Activated CD4-positive, alpha-beta T cell treated with anti-CD3 and anti-CD28 coated beads for 36 hours (primary cell): ENCODE measurements around the gene MREG. TPM values are rescaled to one million over a fixed set of nuclear protein-coding genes. Genes with fewer than 3 reads are reported as not detected.
"Not testable (repeated sequence)": the region's sequence is repeated elsewhere in the genome, so short reads cannot be mapped to it uniquely, and the experiment has no call there.

ENCODE experiments used
- ATAC-seq: fragments of 200-7000 bp; cut with Tn5 transposase; one replicate; pipeline ENCODE4 v1.10.0; 2021; ENCODE audit warnings: mild to moderate bottlenecking, moderate library complexity
- CTCF ChIA-PET: fragments of 350-600 bp; sonication (Branson Sonifier 250); formaldehyde crosslinking; loops from one replicate; lab custom pipeline; 2021; ENCODE audit warnings: antibody characterized with exemption; lab: Charles Lee
- POLR2A ChIA-PET: fragments of 350-600 bp; sonication (Branson Sonifier 250); formaldehyde crosslinking; loops from one replicate; lab custom pipeline; 2021; ENCODE audit warnings: antibody characterized with exemption, inconsistent platforms; lab: Charles Lee
- DNase-seq: peaks from one replicate; pipeline ENCODE4 v3.0.0-alpha.2; 2020
- H3K27ac Mint-ChIP-seq: one replicate; pipeline ENCODE4 v1.8.0; 2021; ENCODE audit warnings: mixed read lengths
- H3K27me3 Mint-ChIP-seq: one replicate; pipeline ENCODE4 v1.8.0; 2021; ENCODE audit warnings: mixed read lengths
- H3K36me3 Mint-ChIP-seq: one replicate; pipeline ENCODE4 v1.8.0; 2021; ENCODE audit warnings: low read depth, mixed read lengths
- H3K4me1 Mint-ChIP-seq: one replicate; pipeline ENCODE4 v1.8.0; 2021; ENCODE audit warnings: mixed read lengths
- H3K4me3 Mint-ChIP-seq: one replicate; pipeline ENCODE4 v1.8.0; 2021; ENCODE audit warnings: mild to moderate bottlenecking, moderate library complexity, mixed read lengths
- H3K9me3 Mint-ChIP-seq: one replicate; pipeline ENCODE4 v1.8.0; 2021; ENCODE audit warnings: low read depth, mixed read lengths
- intact Hi-C, 2 experiments: fragments of 100-400 bp; cut with DNase I in 1 of 2; cut with micrococcal nuclease in 1 of 2; formaldehyde crosslinking; loops; one replicate each; pipeline versions ENCODE4 v1.14.2 to v1.15.1; 2022 to 2024; cut with DNase I, micrococcal nuclease
- total RNA-seq, 2 experiments: library from RNA; stranded (reverse); gene quantifications; one replicate each; pipeline ENCODE4 v1.2.3, GENCODE V29; 2021

MREG gene
- total RNA-seq, 2 experiments from 2014 or later = 9.1 to 9.8 TPM

- DNase-seq = no peak
- Mint-ChIP-seq H3K36me3 (peaks cover 13% of the 10 kb centered on the region), H3K9me3 (no peaks in the 10 kb centered on the region), H3K27ac (no peak overlapping the region), H3K27me3 (no peaks in the 10 kb centered on the region), H3K4me3 (no peak overlapping the region), H3K4me1 (no peaks in the 10 kb centered on the region)
- ChIA-PET CTCF (no interaction called here), POLR2A (no interaction called here)
- intact Hi-C loops = no loop called here
- ATAC-seq = no peak
Measured at GRCh38 chr2:215958257-215958656, 55.1 kb downstream of the MREG start.

GRCh38 chr2:215957354-215958122 lies 55.8 kb downstream of the MREG start:
- H3K36me3 Mint-ChIP-seq = peaks cover 13% of the 10 kb centered on the region
- POLR2A ChIA-PET, ATAC-seq, H3K27ac Mint-ChIP-seq, intact Hi-C loops, DNase-seq, H3K9me3 Mint-ChIP-seq, H3K4me1 Mint-ChIP-seq, H3K4me3 Mint-ChIP-seq, H3K27me3 Mint-ChIP-seq: not testable (repeated sequence)
- CTCF ChIA-PET = interaction anchor here (1.2 kb wide), 1 partner anchor 60 kb away, joined by 3 read pairs; no protein-coding TSS in a partner anchor

GRCh38 chr2:215952860-215953637 lies 60.3 kb downstream of the MREG start:
- ATAC-seq = no peak

GRCh38 chr2:215951558-215951957 lies 61.8 kb downstream of the MREG start:
- no peaks in the 10 kb centered on the region for H3K27me3 Mint-ChIP-seq
- ATAC-seq = no peak
- no peak for DNase-seq
- POLR2A ChIA-PET = no interaction called here
- H3K27ac Mint-ChIP-seq = no peak overlapping the region
- no peak overlapping the region for H3K4me3 Mint-ChIP-seq
- H3K9me3 Mint-ChIP-seq = no peaks in the 10 kb centered on the region
- CTCF ChIA-PET = interaction anchor here (0.9 to 8.4 kb wide), 11 partner anchors 10 to 453 kb away, joined by 3 to 102 read pairs (median 3); no protein-coding TSS in a partner anchor
- H3K36me3 Mint-ChIP-seq = no peaks in the 10 kb centered on the region
- H3K4me1 Mint-ChIP-seq = no peaks in the 10 kb centered on the region
- intact Hi-C loops = loop anchor here in 1 of 2 experiments (2.0 to 5.0 kb wide), 2 partner anchors 61 to 716 kb away; partner anchors contain the start of gene MREG

More at GRCh38 chr2:215952860-215953637, 60.3 kb downstream of the MREG start:
- ChIA-PET CTCF (interaction anchor here (0.6 to 8.4 kb wide), 4 partner anchors 14 to 136 kb away, joined by 3 to 102 read pairs (median 14); no protein-coding TSS in a partner anchor), POLR2A (no interaction called here)
- Mint-ChIP-seq H3K27me3 (no peaks in the 10 kb centered on the region), H3K27ac (no peak overlapping the region), H3K4me1 (no peaks in the 10 kb centered on the region), H3K4me3 (no peak overlapping the region), H3K9me3 (no peaks in the 10 kb centered on the region), H3K36me3 (peaks cover 2% of the 10 kb centered on the region)
- DNase-seq = no peak
- intact Hi-C loops = loop anchor here in 1 of 2 experiments (5.0 kb wide), 1 partner anchor 714 kb away; no protein-coding TSS in a partner anchor

- Mint-ChIP-seq H3K36me3 (peaks cover 11% of the 10 kb centered on the region), H3K9me3 (no peaks in the 10 kb centered on the region), H3K27me3 (no peaks in the 10 kb centered on the region), H3K4me1 (no peaks in the 10 kb centered on the region), H3K4me3 (no peak overlapping the region), H3K27ac (no peak overlapping the region)
- POLR2A ChIA-PET = no interaction called here
- intact Hi-C loops = loop anchor here (1.0 to 5.0 kb wide), 3 partner anchors 63 to 717 kb away; partner anchors contain the start of gene MREG (in 1 of the 2)
- CTCF ChIA-PET = interaction anchor here (0.6 to 8.4 kb wide), 18 partner anchors 9 to 1629 kb away, joined by 3 to 102 read pairs (median 4); partner anchors contain the start of gene MREG
- peak; percentile 87 for ATAC-seq
- DNase-seq = no peak
Measured at GRCh38 chr2:215949991-215950404, 63.4 kb downstream of the MREG start.

GRCh38 chr2:215948051-215948450 lies 65.3 kb downstream of the MREG start:
- POLR2A ChIA-PET = no interaction called here
- CTCF ChIA-PET = interaction anchor here (0.7 to 8.4 kb wide), 4 partner anchors 17 to 76 kb away, joined by 4 to 102 read pairs (median 10); no protein-coding TSS in a partner anchor
- no peaks in the 10 kb centered on the region for H3K9me3 Mint-ChIP-seq
- H3K4me3 Mint-ChIP-seq = no peak overlapping the region
- no peaks in the 10 kb centered on the region for H3K4me1 Mint-ChIP-seq
- peaks cover 20% of the 10 kb centered on the region for H3K36me3 Mint-ChIP-seq
- intact Hi-C loops = no loop called here
- no peak for ATAC-seq
- H3K27me3 Mint-ChIP-seq = no peaks in the 10 kb centered on the region
- H3K27ac Mint-ChIP-seq = no peak overlapping the region
- DNase-seq = no peak

GRCh38 chr2:215946586-215946985 lies 66.8 kb downstream of the MREG start:
- no peak overlapping the region for H3K27ac Mint-ChIP-seq
- H3K4me3 Mint-ChIP-seq = no peak overlapping the region
- ATAC-seq (no peak), DNase-seq (no peak)
- intact Hi-C loops = no loop called here
- ChIA-PET POLR2A (no interaction called here), CTCF (interaction anchor here (0.6 to 8.4 kb wide), 5 partner anchors 15 to 587 kb away, joined by 3 to 102 read pairs (median 5); no protein-coding TSS in a partner anchor)
- H3K4me1 Mint-ChIP-seq = no peaks in the 10 kb centered on the region
- no peaks in the 10 kb centered on the region for H3K27me3 Mint-ChIP-seq
- no peaks in the 10 kb centered on the region for H3K9me3 Mint-ChIP-seq
- peaks cover 20% of the 10 kb centered on the region for H3K36me3 Mint-ChIP-seq

GRCh38 chr2:215942194-215942593 lies 71.2 kb downstream of the MREG start:
- CTCF ChIA-PET = interaction anchor here (1.0 to 1.2 kb wide), 2 partner anchors 19 to 82 kb away, joined by 3 to 4 read pairs; no protein-coding TSS in a partner anchor
- POLR2A ChIA-PET = no interaction called here
- H3K36me3 Mint-ChIP-seq = peaks cover 20% of the 10 kb centered on the region

GRCh38 chr2:215941726-215942125 lies 71.6 kb downstream of the MREG start:
- ChIA-PET POLR2A (no interaction called here), CTCF (interaction anchor here (1.2 kb wide), 1 partner anchor 82 kb away, joined by 4 read pairs; no protein-coding TSS in a partner anchor)
- no peaks in the 10 kb centered on the region for H3K27me3 Mint-ChIP-seq
- peaks cover 20% of the 10 kb centered on the region for H3K36me3 Mint-ChIP-seq
- intact Hi-C loops = no loop called here
- H3K27ac Mint-ChIP-seq = no peak overlapping the region
- DNase-seq (no peak), ATAC-seq (no peak)
- H3K4me1 Mint-ChIP-seq = no peaks in the 10 kb centered on the region
- H3K4me3 Mint-ChIP-seq = no peak overlapping the region
- no peaks in the 10 kb centered on the region for H3K9me3 Mint-ChIP-seq

More at GRCh38 chr2:215942194-215942593, 71.2 kb downstream of the MREG start:
- no peak for ATAC-seq
- Mint-ChIP-seq H3K27ac (no peak overlapping the region), H3K4me1 (no peaks in the 10 kb centered on the region), H3K9me3 (no peaks in the 10 kb centered on the region), H3K27me3 (no peaks in the 10 kb centered on the region), H3K4me3 (no peak overlapping the region)
- intact Hi-C loops = no loop called here
- no peak for DNase-seq

- Mint-ChIP-seq H3K4me1 (no peaks in the 10 kb centered on the region), H3K36me3 (peaks cover 15% of the 10 kb centered on the region), H3K27me3 (no peaks in the 10 kb centered on the region), H3K27ac (no peak overlapping the region), H3K4me3 (no peak overlapping the region), H3K9me3 (no peaks in the 10 kb centered on the region)
- intact Hi-C loops = no loop called here
- ATAC-seq (no peak), DNase-seq (no peak)
- ChIA-PET CTCF (no interaction called here), POLR2A (no interaction called here)
Measured at GRCh38 chr2:215940645-215941184, 72.6 kb downstream of the MREG start.

GRCh38 chr2:215937190-215937589 lies 76.2 kb downstream of the MREG start:
- ChIA-PET CTCF (interaction anchor here (0.8 kb wide), 1 partner anchor 79 kb away, joined by 3 read pairs; no protein-coding TSS in a partner anchor), POLR2A (no interaction called here)
- no peaks in the 10 kb centered on the region for H3K36me3 Mint-ChIP-seq
- no peak overlapping the region for H3K4me3 Mint-ChIP-seq
- intact Hi-C loops = no loop called here
- H3K27ac Mint-ChIP-seq = no peak overlapping the region
- H3K27me3 Mint-ChIP-seq = no peaks in the 10 kb centered on the region
- DNase-seq (no peak), ATAC-seq (no peak)
- no peaks in the 10 kb centered on the region for H3K4me1 Mint-ChIP-seq
- H3K9me3 Mint-ChIP-seq = no peaks in the 10 kb centered on the region
